ENCODE results near the gene APOL6. TPM values are rescaled to one million over a fixed set of nuclear protein-coding genes. Genes with fewer than 3 reads are reported as not detected.
"Not testable (repeated sequence)": the region's sequence is repeated elsewhere in the genome, so short reads cannot be mapped to it uniquely, and the experiment has no call there.

Gene APOL6
- total RNA-seq, 1 experiment from 2014 or later = 13.9 TPM

DNA sequence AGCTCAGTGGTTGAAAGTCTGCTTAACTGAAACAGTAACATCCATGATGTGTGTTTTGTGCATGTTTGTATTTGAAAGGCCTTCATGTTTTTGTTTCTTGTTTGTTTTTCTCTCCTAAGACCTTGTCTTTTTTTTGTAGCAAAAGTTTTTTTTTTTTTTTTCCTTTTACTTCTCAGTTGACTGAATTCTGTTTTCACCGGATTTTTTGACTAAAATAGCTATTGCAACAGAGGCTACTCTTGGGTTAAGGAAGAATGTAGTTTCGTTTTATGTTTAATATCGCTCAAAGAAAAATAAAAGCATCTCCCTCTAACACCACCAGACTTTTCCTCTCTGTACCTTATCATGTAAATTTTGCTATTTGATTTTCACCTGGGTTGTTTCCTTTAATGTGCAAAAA is 15.1 kb downstream of the APOL6 start:
- H3K27ac Mint-ChIP-seq (ENCODE audit: unreplicated experiment) = no peak overlapping the region
- H3K27me3 Mint-ChIP-seq (ENCODE audit: insufficient read depth, unreplicated experiment) = no peaks in the 10 kb centered on the region
- Histone ChIP-seq H3K4me3 (ENCODE audit: low read depth, low read length) (no peak overlapping the region), H3K4me1 (peaks cover 14% of the 10 kb centered on the region; the same call in 1 of the 2 replicates), H3K9me3 (peaks cover 26% of the 10 kb centered on the region), H3K27me3 (replicated peaks; ENCODE audit: control insufficient read depth, insufficient read depth, low read length) (no peaks in the 10 kb centered on the region), H3K36me3 (ENCODE audit: control insufficient read depth, insufficient read depth, low read length) (no peaks in the 10 kb centered on the region)
- TF ChIP-seq, protein P1, sequence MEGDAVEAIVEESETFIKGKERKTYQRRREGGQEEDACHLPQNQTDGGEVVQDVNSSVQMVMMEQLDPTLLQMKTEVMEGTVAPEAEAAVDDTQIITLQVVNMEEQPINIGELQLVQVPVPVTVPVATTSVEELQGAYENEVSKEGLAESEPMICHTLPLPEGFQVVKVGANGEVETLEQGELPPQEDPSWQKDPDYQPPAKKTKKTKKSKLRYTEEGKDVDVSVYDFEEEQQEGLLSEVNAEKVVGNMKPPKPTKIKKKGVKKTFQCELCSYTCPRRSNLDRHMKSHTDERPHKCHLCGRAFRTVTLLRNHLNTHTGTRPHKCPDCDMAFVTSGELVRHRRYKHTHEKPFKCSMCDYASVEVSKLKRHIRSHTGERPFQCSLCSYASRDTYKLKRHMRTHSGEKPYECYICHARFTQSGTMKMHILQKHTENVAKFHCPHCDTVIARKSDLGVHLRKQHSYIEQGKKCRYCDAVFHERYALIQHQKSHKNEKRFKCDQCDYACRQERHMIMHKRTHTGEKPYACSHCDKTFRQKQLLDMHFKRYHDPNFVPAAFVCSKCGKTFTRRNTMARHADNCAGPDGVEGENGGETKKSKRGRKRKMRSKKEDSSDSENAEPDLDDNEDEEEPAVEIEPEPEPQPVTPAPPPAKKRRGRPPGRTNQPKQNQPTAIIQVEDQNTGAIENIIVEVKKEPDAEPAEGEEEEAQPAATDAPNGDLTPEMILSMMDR (IDR thresholded peaks at IDR 0.05; ENCODE audit: insufficient read depth in 1 of 2, low read depth in 1 of 2, low read length in 1 of 2, severe bottlenecking in 1 of 2, unreplicated experiment in 1 of 2) = no peak
- no TSS peak for BruUV-seq (replicated peaks)
- POLR2A ChIA-PET = no interaction called here
- CTCF ChIA-PET = interaction anchor here (0.6 kb wide), 1 partner anchor 639 kb away, joined by 3 read pairs; no protein-coding TSS in a partner anchor
- intact Hi-C loops (cut with micrococcal nuclease; ENCODE audit: unreplicated experiment) = no loop called here
- H3K9me3 Mint-ChIP-seq (ENCODE audit: unreplicated experiment) = peaks cover 11% of the 10 kb centered on the region
- DNase-seq = no peak
- peaks cover 2% of the 10 kb centered on the region for H3K36me3 Mint-ChIP-seq (ENCODE audit: insufficient read depth, unreplicated experiment)
- no peak overlapping the region for H3K4me3 Mint-ChIP-seq (ENCODE audit: unreplicated experiment)
- H3K4me1 Mint-ChIP-seq (ENCODE audit: low read depth, unreplicated experiment) = peaks cover 12% of the 10 kb centered on the region

DNA sequence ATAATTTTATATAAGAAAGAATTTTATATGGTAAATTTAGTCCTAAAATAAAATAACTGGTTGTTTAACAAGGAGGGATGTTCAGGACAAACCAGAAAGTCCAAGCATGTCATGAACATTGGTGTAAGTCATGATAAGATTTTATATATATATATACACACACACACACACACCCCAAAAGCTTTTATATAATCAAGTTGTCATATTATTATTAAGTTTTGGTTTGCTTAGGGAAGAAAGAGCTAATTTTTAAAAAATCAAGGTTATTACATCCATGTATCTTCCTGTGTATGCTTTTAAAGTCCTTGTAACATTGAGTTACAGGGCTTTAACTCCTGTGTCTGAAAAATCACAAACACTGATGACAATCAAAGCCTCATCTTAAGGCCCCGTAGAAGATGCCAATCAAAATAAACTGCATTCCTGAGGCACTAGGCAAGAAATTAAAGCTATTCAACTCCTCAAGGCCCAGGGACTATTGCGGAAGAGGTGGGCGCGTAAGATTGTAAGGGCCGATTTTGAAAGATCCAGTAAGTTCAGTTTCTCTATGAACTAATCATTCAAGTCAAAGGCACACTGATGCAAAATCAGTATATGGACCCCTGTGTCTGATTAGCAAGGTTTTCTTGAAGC is 16.8 kb downstream of the APOL6 start:
- Histone ChIP-seq H3K27me3 (replicated peaks; ENCODE audit: control insufficient read depth, insufficient read depth, low read length) (no peaks in the 10 kb centered on the region), H3K9me3 (peaks cover 26% of the 10 kb centered on the region), H3K4me1 (peaks cover 14% of the 10 kb centered on the region; the same call in 1 of the 2 replicates), H3K4me3 (ENCODE audit: low read depth, low read length) (no peak overlapping the region), H3K36me3 (ENCODE audit: control insufficient read depth, insufficient read depth, low read length) (no peaks in the 10 kb centered on the region)
- DNase-seq = no peak
- intact Hi-C loops (cut with micrococcal nuclease; ENCODE audit: unreplicated experiment) = no loop called here
- Mint-ChIP-seq H3K4me1 (ENCODE audit: low read depth, unreplicated experiment) (peaks cover 12% of the 10 kb centered on the region), H3K9me3 (ENCODE audit: unreplicated experiment) (no peaks in the 10 kb centered on the region), H3K27ac (ENCODE audit: unreplicated experiment) (no peak overlapping the region), H3K27me3 (ENCODE audit: insufficient read depth, unreplicated experiment) (no peaks in the 10 kb centered on the region), H3K36me3 (ENCODE audit: insufficient read depth, unreplicated experiment) (no peaks in the 10 kb centered on the region), H3K4me3 (ENCODE audit: unreplicated experiment) (no peak overlapping the region)
- TF ChIP-seq, protein P1 (IDR thresholded peaks at IDR 0.05; ENCODE audit: insufficient read depth in 1 of 2, low read depth in 1 of 2, low read length in 1 of 2, severe bottlenecking in 1 of 2, unreplicated experiment in 1 of 2) = no peak
- BruUV-seq (replicated peaks) = no TSS peak
- ChIA-PET CTCF (no interaction called here), POLR2A (no interaction called here)

DNA sequence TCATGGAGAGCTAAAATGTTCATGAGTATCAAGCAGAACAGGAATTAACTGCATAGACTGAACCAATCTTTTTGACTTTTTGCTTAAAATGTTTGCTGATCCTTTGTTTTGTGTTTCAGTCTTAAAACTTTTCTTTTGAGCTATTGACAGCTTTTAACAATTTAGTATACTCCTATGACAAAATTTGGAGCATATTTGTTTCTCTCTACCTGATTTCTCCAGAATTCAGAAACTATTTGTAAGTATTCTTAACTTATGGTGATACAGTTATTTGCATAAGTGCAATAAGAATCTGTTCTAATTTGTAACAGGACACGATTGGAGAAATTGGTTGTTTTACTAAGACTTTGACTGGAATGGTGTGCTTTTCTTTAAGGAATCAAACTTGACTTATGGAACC is 18.5 kb downstream of the APOL6 start:
- Histone ChIP-seq H3K4me1 (peaks cover 13% of the 10 kb centered on the region; the same call in 1 of the 2 replicates), H3K9me3 (peaks cover 26% of the 10 kb centered on the region)
- CTCF ChIA-PET; H3K36me3 ChIP-seq (ENCODE audit: control insufficient read depth, insufficient read depth, low read length); DNase-seq; H3K27ac Mint-ChIP-seq (ENCODE audit: unreplicated experiment); intact Hi-C loops (cut with micrococcal nuclease; ENCODE audit: unreplicated experiment); H3K4me1 Mint-ChIP-seq (ENCODE audit: low read depth, unreplicated experiment); H3K27me3 Mint-ChIP-seq (ENCODE audit: insufficient read depth, unreplicated experiment); H3K4me3 ChIP-seq (ENCODE audit: low read depth, low read length); POLR2A ChIA-PET; H3K9me3 Mint-ChIP-seq (ENCODE audit: unreplicated experiment); H3K27me3 ChIP-seq (replicated peaks; ENCODE audit: control insufficient read depth, insufficient read depth, low read length); H3K36me3 Mint-ChIP-seq (ENCODE audit: insufficient read depth, unreplicated experiment); BruUV-seq (replicated peaks); H3K4me3 Mint-ChIP-seq (ENCODE audit: unreplicated experiment): not testable (repeated sequence)
